Transverse colon (tissue), 4 donors: ENCODE measurements around the gene ADGRG4.

Experiments used
- EP300 ChIP-seq: sonication (generic); formaldehyde crosslinking; IDR thresholded peaks from one replicate; pipeline ENCODE4 v1.6.1; 2017; ENCODE audit warnings: antibody characterized with exemption, low read depth
- POLR2A ChIP-seq: fragments of 450-650 bp; IDR thresholded peaks from one replicate; pipeline ENCODE4 v1.6.1; 2016; ENCODE audit warnings: antibody characterized with exemption, mild to moderate bottlenecking, moderate library complexity
- POLR2AphosphoS5 ChIP-seq, 3 donors: sonication (generic); formaldehyde crosslinking; IDR thresholded peaks; one replicate each; pipeline ENCODE4 v1.6.1; 2016; ENCODE audit warnings: antibody characterized with exemption in 3 of 3
- TF ChIP-seq, protein P1 (sequence below), 5 experiments: fragments of 200-600 bp in 3 of 5; fragments of 450-650 bp in 2 of 5; sonication (generic) in 3 of 5; IDR thresholded peaks; 1 replicate in 2 of 5; 2 replicates in 3 of 5; pipeline ENCODE4 v1.5.1; 2016 to 2017; ENCODE audit warnings: antibody characterized with exemption in 5 of 5, inconsistent platforms in 3 of 5, mild to moderate bottlenecking in 2 of 5, moderate library complexity in 1 of 5

DNA sequence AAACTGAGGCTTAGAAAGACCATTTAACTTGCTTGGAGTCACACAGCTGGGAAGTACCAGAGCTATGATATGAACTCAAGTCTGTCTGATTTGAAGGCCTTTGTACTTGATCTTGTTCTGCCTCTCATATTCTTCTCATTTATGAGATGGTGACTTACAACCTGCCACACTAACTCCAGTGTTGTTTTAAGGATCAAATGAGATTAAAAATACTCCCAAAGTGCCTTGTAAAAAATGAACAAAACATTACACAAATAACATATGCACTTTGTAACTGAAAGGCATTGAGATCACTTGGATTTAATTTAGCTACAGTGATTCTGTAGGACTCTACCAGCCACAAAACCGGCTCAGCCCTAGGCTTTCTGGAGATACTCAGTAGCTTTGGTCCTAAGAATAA, 33.9 kb upstream of the ADGRG4 start:
- TF ChIP-seq, protein P1, sequence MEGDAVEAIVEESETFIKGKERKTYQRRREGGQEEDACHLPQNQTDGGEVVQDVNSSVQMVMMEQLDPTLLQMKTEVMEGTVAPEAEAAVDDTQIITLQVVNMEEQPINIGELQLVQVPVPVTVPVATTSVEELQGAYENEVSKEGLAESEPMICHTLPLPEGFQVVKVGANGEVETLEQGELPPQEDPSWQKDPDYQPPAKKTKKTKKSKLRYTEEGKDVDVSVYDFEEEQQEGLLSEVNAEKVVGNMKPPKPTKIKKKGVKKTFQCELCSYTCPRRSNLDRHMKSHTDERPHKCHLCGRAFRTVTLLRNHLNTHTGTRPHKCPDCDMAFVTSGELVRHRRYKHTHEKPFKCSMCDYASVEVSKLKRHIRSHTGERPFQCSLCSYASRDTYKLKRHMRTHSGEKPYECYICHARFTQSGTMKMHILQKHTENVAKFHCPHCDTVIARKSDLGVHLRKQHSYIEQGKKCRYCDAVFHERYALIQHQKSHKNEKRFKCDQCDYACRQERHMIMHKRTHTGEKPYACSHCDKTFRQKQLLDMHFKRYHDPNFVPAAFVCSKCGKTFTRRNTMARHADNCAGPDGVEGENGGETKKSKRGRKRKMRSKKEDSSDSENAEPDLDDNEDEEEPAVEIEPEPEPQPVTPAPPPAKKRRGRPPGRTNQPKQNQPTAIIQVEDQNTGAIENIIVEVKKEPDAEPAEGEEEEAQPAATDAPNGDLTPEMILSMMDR (IDR thresholded peaks at IDR 0.05): no peak
- TF ChIP-seq EP300: no peak
- TF ChIP-seq POLR2AphosphoS5 (IDR thresholded peaks at IDR 0.05): no peak
- no peak for TF ChIP-seq POLR2A
